T-cell (primary cell): Measurements from ENCODE around the gene RAB3A. TPM values are rescaled to one million over a fixed set of nuclear protein-coding genes. Genes with fewer than 3 reads are reported as not detected.

Source experiments
- ATAC-seq, 4 experiments: fragments of 200-7000 bp in 3 of 4; fragments of 150-1000 bp in 1 of 4; cut with Tn5 transposase; replicated peaks in 1 of 4; 1 replicate in 3 of 4; 2 replicates in 1 of 4; pipeline ENCODE4 v1.10.0; 2021; ENCODE audit warnings: moderate library complexity in 3 of 4, mild to moderate bottlenecking in 2 of 4, moderate number of reproducible peaks in 1 of 4
- CTCF ChIA-PET, 2 donors: fragments of 300-600 bp; sonication (Branson Sonifier 250); formaldehyde crosslinking; loops; one replicate each; lab custom pipeline; 2022; ENCODE audit warnings: antibody characterized with exemption in 2 of 2; lab: Charles Lee
- POLR2A ChIA-PET, 2 donors: fragments of 300-600 bp; sonication (Branson Sonifier 250); formaldehyde crosslinking; loops; one replicate each; lab custom pipeline; 2022; ENCODE audit warnings: antibody characterized with exemption in 2 of 2; lab: Charles Lee
- DNase-seq, 35 experiments: peaks; one replicate each; pipeline versions ENCODE4 v3.0.0 to v3.0.0-alpha.2; 2013 to 2023
- H3K27ac ChIP-seq: one replicate; pipeline ENCODE4 v1.5.1; 2013; ENCODE audit warnings: low read length
- H3K27me3 ChIP-seq, 2 experiments: replicated peaks in 1 of 2; 1 replicate in 1 of 2; 2 replicates in 1 of 2; pipeline versions ENCODE4 v1.6.1 to v1.7.0; 2013; ENCODE audit warnings: low read length in 1 of 2, mixed read lengths in 1 of 2; ENCODE audit not compliant: control insufficient read depth in 2 of 2, insufficient read depth in 2 of 2; ENCODE audit errors: extremely low read depth in 1 of 2
- H3K36me3 ChIP-seq, 2 donors: 1 replicate in 1 of 2; 2 replicates in 1 of 2; pipeline versions ENCODE4 v1.6.1 to v1.7.0; 2013; ENCODE audit warnings: low read length in 1 of 2; ENCODE audit not compliant: control insufficient read depth in 2 of 2, insufficient read depth in 1 of 2; ENCODE audit errors: extremely low read depth in 1 of 2
- H3K4me1 ChIP-seq, 2 experiments: 1 replicate in 1 of 2; 2 replicates in 1 of 2; pipeline versions ENCODE4 v1.6.1 to v1.7.0; 2013; ENCODE audit warnings: low read length in 2 of 2, mixed read lengths in 1 of 2; ENCODE audit not compliant: insufficient read depth in 2 of 2, control insufficient read depth in 1 of 2; ENCODE audit errors: extremely low read depth in 1 of 2
- H3K4me3 ChIP-seq, 2 donors: 1 replicate in 1 of 2; 2 replicates in 1 of 2; pipeline versions ENCODE4 v1.5.1 to v1.7.0; 2013; ENCODE audit warnings: mild to moderate bottlenecking in 2 of 2, low read length in 1 of 2, moderate library complexity in 1 of 2; ENCODE audit not compliant: control insufficient read depth in 1 of 2; ENCODE audit errors: extremely low read depth in 1 of 2
- H3K9me3 ChIP-seq: 2 replicates; pipeline ENCODE4 v1.7.0; 2013
- H3K27ac Mint-ChIP-seq, 2 donors: one replicate each; pipeline ENCODE4 v1.8.0; 2020 to 2021; ENCODE audit warnings: mild to moderate bottlenecking in 2 of 2, mixed read lengths in 2 of 2
- H3K27me3 Mint-ChIP-seq, 2 donors: one replicate each; pipeline ENCODE4 v1.8.0; 2021 to 2022; ENCODE audit warnings: mixed read lengths in 2 of 2
- H3K36me3 Mint-ChIP-seq: one replicate; pipeline ENCODE4 v1.8.0; 2021; ENCODE audit warnings: mixed read lengths
- H3K4me1 Mint-ChIP-seq, 3 donors: one replicate each; pipeline ENCODE4 v1.8.0; 2020 to 2022; ENCODE audit warnings: mixed read lengths in 3 of 3, mild to moderate bottlenecking in 1 of 3
- H3K4me3 Mint-ChIP-seq, 3 donors: one replicate each; pipeline ENCODE4 v1.8.0; 2020 to 2022; ENCODE audit warnings: mild to moderate bottlenecking in 3 of 3, mixed read lengths in 3 of 3, moderate library complexity in 3 of 3
- H3K9me3 Mint-ChIP-seq, 3 donors: one replicate each; pipeline ENCODE4 v1.8.0; 2020 to 2022; ENCODE audit warnings: mixed read lengths in 3 of 3
- WGBS: methylation state at CpG from one replicate; pipeline ENCODE4 v1.1.5; 2013; ENCODE audit warnings: missing lambda C conversion rate; ENCODE audit not compliant: insufficient coverage; 5-methylcytosine and 5-hydroxymethylcytosine counted together
- total RNA-seq, 35 experiments: library from RNA in 6 of 35; stranded (reverse) in 6 of 35; fragments of 120-200 nt in 1 of 35; gene quantifications; one replicate each; pipeline versions ENCODE4 v1.2.1 to v1.2.4 and lab custom pipeline; 2013 to 2026

RAB3A gene
- total RNA-seq, 5 donors from 2014 or later (not counting 1 experiment from before 2014, with no cell fraction given) = 4.7 to 8.3 (median 5.6) TPM

DNA sequence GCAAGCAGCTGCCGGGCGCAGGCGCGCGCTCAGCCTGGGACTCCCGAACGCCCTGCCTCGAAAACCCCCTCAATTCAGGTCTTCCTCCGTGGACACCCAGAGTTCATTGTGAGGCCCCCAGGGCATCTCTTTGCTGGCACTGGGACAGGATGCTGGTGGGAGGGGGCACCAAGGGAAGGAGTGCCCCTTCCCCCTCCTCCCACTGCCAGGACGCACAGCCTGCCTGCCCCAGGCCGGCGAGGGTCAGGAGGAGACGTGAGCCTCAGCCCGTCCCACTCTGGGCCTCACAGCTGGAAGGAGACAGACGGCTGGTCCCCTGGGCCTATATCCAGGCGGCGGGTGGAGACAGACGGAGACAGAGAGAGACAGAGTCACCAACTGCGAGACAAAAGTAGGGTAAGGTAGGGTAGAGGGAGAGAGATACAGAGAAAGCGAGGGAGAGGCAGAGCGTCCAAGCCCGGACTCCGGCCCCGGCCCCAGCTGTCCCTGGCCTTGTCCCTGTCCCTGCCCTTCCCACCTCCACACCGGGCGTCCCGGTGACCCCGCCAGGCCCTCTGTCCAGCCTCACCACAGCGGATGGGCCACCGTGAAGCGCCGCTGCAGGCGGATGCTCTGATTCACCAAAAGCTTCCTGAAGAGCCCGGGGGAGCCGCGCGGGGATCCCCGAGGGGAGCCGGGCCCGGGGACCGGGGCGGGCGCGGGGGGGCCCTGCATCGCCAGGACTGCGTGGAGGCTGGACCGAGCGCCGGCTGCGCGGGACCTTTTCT, 22.0 kb upstream of the RAB3A start, which contains the start of gene PDE4C:
Gene PDE4C (minus strand): TSS at position 737 of the 767 bp plus-strand sequence. CDS start 23 bp downstream, at position 714.
- ATAC-seq = no peak
- ChIA-PET CTCF (no interaction called here), POLR2A (no interaction called here)
- H3K36me3 ChIP-seq = no peaks in the 10 kb centered on the region
- H3K27me3 ChIP-seq = peaks cover 0 to 90% of the 10 kb centered on the region in 2 experiments
- 4% methylated on average over 34 of the region's 51 CpGs for WGBS
- peaks cover 3 to 26% of the 10 kb centered on the region in 2 experiments for H3K4me1 ChIP-seq
- H3K4me3 ChIP-seq = no peak within 1 kb of the TSS
- DNase-seq = no peak
- no peak within 1 kb of the TSS for H3K27ac ChIP-seq
- Mint-ChIP-seq H3K4me3 (peak within 1 kb of the TSS; percentile 3 to 92 (median 21)), H3K9me3 (no peaks in the 10 kb centered on the region), H3K27me3 (peaks cover 49 to 76% of the 10 kb centered on the region in 2 donors), H3K4me1 (peaks cover 17 to 28% (median 22%) of the 10 kb centered on the region in 3 donors), H3K27ac (peak within 1 kb of the TSS in 1 of 2 donors; percentile 55), H3K36me3 (no peaks in the 10 kb centered on the region)
- no peaks in the 10 kb centered on the region for H3K9me3 ChIP-seq

DNA sequence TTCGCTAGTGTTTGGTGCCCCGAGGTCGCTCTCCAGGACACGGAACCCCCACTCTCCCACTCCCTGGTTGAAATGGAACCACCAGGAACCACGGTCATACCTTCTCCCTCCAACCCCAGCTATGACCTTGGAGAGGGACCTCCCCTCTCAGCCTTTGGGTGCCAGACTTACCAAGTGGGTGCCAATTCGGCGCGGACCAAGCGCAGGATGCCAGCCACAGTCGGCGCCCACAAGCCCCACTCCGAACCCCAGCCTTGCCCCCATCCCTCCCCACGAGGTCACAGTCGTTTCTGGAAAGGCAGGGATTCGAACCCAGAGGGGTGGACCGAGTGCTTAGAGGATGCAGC, 21.5 kb upstream of the RAB3A start:
- H3K27ac Mint-ChIP-seq = no peak overlapping the region
- Histone ChIP-seq H3K4me3 (no peak overlapping the region), H3K27ac (no peak overlapping the region), H3K9me3 (no peaks in the 10 kb centered on the region), H3K36me3 (no peaks in the 10 kb centered on the region), H3K4me1 (peaks cover 3 to 29% of the 10 kb centered on the region in 2 experiments), H3K27me3 (peaks cover 0 to 90% of the 10 kb centered on the region in 2 experiments)
- no peaks in the 10 kb centered on the region for H3K36me3 Mint-ChIP-seq
- H3K4me3 Mint-ChIP-seq = peak overlapping the region; percentile 3 to 92 (median 21)
- WGBS = 31% methylated on average over 9 of the region's 16 CpGs
- peaks cover 20 to 31% (median 22%) of the 10 kb centered on the region in 3 donors for H3K4me1 Mint-ChIP-seq
- ChIA-PET POLR2A (no interaction called here), CTCF (no interaction called here)
- H3K27me3 Mint-ChIP-seq = peaks cover 46 to 73% of the 10 kb centered on the region in 2 donors
- ATAC-seq = no peak
- no peaks in the 10 kb centered on the region for H3K9me3 Mint-ChIP-seq
- DNase-seq = no peak

DNA sequence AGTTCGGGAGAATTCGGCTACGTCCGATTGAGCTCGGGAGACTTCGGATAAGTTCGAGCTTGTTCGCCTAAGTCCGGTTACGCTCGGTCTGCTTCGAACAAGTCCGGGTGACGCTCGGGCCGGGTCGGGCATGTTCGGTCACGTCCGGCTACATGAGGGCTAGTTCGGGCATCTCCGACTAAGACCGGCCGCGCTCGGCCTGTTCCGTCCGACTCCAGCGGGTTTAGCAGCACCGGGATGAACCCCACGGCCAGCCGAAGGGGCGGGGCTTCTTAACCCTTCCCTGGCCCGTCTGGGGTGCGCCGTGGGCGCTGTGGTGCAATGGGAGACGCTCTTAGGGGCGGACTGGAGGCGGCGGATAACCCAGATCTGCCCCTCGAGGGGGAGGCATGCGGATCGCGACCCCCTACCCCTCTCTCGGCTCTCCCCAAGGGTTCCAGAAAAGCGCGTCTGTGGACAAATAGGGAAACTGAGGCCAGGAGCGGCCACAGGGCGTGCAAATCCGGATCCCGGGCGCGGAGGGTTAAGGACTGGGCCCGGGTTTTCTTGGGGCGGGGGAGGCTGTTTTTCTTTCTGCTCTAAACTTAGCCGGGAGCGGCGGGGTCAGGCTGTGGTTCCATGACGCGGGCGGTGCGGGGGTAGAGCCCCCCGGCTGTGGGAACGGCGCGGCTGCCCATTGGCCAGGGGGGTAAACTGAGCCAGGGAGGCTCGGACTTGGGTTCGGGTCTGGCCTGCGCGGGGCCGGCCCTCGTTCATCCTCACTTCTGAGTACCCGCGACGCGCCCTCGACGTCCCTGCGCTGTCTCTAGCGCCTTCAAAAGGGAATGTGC, 20.9 kb upstream of the RAB3A start:
- H3K27ac ChIP-seq = no peak overlapping the region
- ChIA-PET POLR2A (interaction anchor here in 1 of 2 donors (0.6 to 1.0 kb wide), 4 partner anchors 13 to 290 kb away, joined by 4 to 7 read pairs (median 5); no protein-coding TSS in a partner anchor), CTCF (interaction anchor here in 1 of 2 donors (0.5 to 1.0 kb wide), 7 partner anchors 21 to 136 kb away, joined by 3 to 8 read pairs (median 6); partner anchors contain the start of genes PIK3R2 and RAB3A)
- H3K27me3 ChIP-seq = peaks cover 0 to 89% of the 10 kb centered on the region in 2 experiments
- no peaks in the 10 kb centered on the region for H3K9me3 ChIP-seq
- no peaks in the 10 kb centered on the region for H3K9me3 Mint-ChIP-seq
- H3K4me1 Mint-ChIP-seq = peaks cover 20 to 33% (median 22%) of the 10 kb centered on the region in 3 donors
- peak; percentile 94 to 99 (median 97) for ATAC-seq
- no peaks in the 10 kb centered on the region for H3K36me3 Mint-ChIP-seq
- peak overlapping the region; percentile 41 to 77 for H3K4me3 ChIP-seq
- peaks cover 42 to 73% of the 10 kb centered on the region in 2 donors for H3K27me3 Mint-ChIP-seq
- H3K4me3 Mint-ChIP-seq = peak overlapping the region; percentile 77 to 92 (median 81)
- DNase-seq = peak; percentile 43 to 88 (median 71)
- 3% methylated on average over 74 of the region's 81 CpGs for WGBS
- peak overlapping the region; percentile 16 to 36 for H3K27ac Mint-ChIP-seq
- peaks cover 3 to 29% of the 10 kb centered on the region in 2 experiments for H3K4me1 ChIP-seq
- no peaks in the 10 kb centered on the region for H3K36me3 ChIP-seq

GRCh38 chr19:18223860-18224524, 20.1 kb upstream of the RAB3A start:
- Mint-ChIP-seq H3K9me3 (no peaks in the 10 kb centered on the region), H3K4me3 (peak overlapping the region; percentile 77 to 92 (median 81)), H3K4me1 (peaks cover 20 to 33% (median 22%) of the 10 kb centered on the region in 3 donors), H3K36me3 (no peaks in the 10 kb centered on the region), H3K27ac (peak overlapping the region in 1 of 2 donors; percentile 36), H3K27me3 (peaks cover 38 to 69% of the 10 kb centered on the region in 2 donors)
- DNase-seq (peak in 6 of 35 experiments; percentile 5 to 33 (median 20)), ATAC-seq (peak in 1 of 4 experiments; percentile 10)
- Histone ChIP-seq H3K27me3 (peaks cover 0 to 89% of the 10 kb centered on the region in 2 experiments), H3K36me3 (no peaks in the 10 kb centered on the region), H3K9me3 (no peaks in the 10 kb centered on the region), H3K27ac (no peak overlapping the region), H3K4me3 (peak overlapping the region; percentile 41 to 77), H3K4me1 (peaks cover 3 to 29% of the 10 kb centered on the region in 2 experiments)
- 8% methylated on average over 36 of the region's 39 CpGs for WGBS
- POLR2A ChIA-PET = interaction anchor here in 1 of 2 donors (0.6 to 1.0 kb wide), 4 partner anchors 12 to 289 kb away, joined by 4 to 7 read pairs (median 5); no protein-coding TSS in a partner anchor
- CTCF ChIA-PET = interaction anchor here in 1 of 2 donors (0.5 to 1.0 kb wide), 7 partner anchors 20 to 135 kb away, joined by 3 to 8 read pairs (median 6); partner anchors contain the start of genes PIK3R2 and RAB3A

- no peaks in the 10 kb centered on the region for H3K9me3 Mint-ChIP-seq
- ATAC-seq = no peak
- H3K27ac Mint-ChIP-seq = no peak overlapping the region
- 87% methylated on average over 15 of the region's 25 CpGs for WGBS
- H3K9me3 ChIP-seq = no peaks in the 10 kb centered on the region
- no peak overlapping the region for H3K27ac ChIP-seq
- peaks cover 0 to 83% of the 10 kb centered on the region in 2 experiments for H3K27me3 ChIP-seq
- peaks cover 17 to 30% (median 20%) of the 10 kb centered on the region in 3 donors for H3K4me1 Mint-ChIP-seq
- H3K4me1 ChIP-seq = peaks cover 3 to 29% of the 10 kb centered on the region in 2 experiments
- POLR2A ChIA-PET = interaction anchor here in 1 of 2 donors (0.6 kb wide), 1 partner anchor 10 kb away, joined by 4 read pairs; no protein-coding TSS in a partner anchor
- H3K4me3 ChIP-seq = no peak overlapping the region
- CTCF ChIA-PET = interaction anchor here (0.6 to 0.7 kb wide), 2 partner anchors 47 to 139 kb away, joined by 3 to 4 read pairs; no protein-coding TSS in a partner anchor
- H3K4me3 Mint-ChIP-seq = no peak overlapping the region
- no peak for DNase-seq
- no peaks in the 10 kb centered on the region for H3K36me3 ChIP-seq
- H3K27me3 Mint-ChIP-seq = peaks cover 31 to 58% of the 10 kb centered on the region in 2 donors
- no peaks in the 10 kb centered on the region for H3K36me3 Mint-ChIP-seq
Measured at GRCh38 chr19:18221815-18222725, 18.2 kb upstream of the RAB3A start.
